ENCODE data around the gene NEDD4L.

The NEDD4L gene

DNA sequence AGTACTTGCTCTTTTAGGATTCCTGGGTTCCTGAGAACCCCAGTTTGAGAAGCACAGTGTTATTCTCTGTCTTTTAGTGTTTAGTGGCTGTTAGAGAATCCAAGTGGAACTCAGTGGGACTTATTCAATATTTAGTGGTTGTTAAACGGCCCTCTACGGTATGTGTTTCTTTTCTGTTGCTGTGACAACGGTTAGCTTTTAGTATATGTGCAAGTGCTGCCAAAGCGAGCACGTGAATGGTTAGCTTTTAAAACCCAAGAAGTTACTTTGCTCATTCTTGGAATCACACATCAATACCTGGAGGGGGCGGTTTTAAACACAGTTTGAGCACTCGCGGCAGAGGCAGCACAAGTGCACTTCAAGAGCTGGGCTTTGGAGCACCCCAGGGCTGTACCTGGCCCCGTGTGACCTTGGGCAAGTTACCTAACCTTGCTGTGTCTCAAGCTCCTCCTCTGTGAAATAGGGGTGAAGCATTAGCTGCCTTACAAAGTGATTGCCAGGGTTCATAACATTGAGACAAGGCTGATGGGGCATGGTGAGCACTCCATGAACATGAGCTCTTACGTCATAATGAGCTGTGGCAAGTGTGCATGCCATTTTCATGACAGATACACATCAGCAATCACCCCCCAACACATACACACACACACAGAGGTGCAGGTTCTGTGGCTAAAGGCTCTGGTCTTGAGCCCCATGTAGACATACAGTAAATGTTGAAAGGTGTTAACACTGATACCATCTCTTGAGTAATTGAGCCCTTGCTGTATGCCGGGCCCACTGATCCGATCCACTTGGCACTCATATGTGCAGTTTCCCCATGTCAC, 350.8 kb downstream of the NEDD4L start:
- TF ChIP-seq BACH2 (CRISPR knock-in tag; IDR thresholded peaks at IDR 0.05; ENCODE audit: borderline replicate concordance), result no peak
- TF ChIP-seq, protein P1, sequence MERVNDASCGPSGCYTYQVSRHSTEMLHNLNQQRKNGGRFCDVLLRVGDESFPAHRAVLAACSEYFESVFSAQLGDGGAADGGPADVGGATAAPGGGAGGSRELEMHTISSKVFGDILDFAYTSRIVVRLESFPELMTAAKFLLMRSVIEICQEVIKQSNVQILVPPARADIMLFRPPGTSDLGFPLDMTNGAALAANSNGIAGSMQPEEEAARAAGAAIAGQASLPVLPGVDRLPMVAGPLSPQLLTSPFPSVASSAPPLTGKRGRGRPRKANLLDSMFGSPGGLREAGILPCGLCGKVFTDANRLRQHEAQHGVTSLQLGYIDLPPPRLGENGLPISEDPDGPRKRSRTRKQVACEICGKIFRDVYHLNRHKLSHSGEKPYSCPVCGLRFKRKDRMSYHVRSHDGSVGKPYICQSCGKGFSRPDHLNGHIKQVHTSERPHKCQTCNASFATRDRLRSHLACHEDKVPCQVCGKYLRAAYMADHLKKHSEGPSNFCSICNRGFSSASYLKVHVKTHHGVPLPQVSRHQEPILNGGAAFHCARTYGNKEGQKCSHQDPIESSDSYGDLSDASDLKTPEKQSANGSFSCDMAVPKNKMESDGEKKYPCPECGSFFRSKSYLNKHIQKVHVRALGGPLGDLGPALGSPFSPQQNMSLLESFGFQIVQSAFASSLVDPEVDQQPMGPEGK (CRISPR knock-in tag; IDR thresholded peaks at IDR 0.05; ENCODE audit: borderline replicate concordance), result no peak
- TF ChIP-seq, protein P2, sequence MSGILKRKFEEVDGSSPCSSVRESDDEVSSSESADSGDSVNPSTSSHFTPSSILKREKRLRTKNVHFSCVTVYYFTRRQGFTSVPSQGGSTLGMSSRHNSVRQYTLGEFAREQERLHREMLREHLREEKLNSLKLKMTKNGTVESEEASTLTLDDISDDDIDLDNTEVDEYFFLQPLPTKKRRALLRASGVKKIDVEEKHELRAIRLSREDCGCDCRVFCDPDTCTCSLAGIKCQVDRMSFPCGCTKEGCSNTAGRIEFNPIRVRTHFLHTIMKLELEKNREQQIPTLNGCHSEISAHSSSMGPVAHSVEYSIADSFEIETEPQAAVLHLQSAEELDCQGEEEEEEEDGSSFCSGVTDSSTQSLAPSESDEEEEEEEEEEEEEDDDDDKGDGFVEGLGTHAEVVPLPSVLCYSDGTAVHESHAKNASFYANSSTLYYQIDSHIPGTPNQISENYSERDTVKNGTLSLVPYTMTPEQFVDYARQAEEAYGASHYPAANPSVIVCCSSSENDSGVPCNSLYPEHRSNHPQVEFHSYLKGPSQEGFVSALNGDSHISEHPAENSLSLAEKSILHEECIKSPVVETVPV (CRISPR knock-in tag; IDR thresholded peaks at IDR 0.05), result no peak
- no peak for TF ChIP-seq ISL1 (CRISPR knock-in tag; IDR thresholded peaks at IDR 0.05)
- no peak for TF ChIP-seq PPARA (CRISPR knock-in tag; IDR thresholded peaks at IDR 0.05; ENCODE audit: borderline replicate concordance)
- TF ChIP-seq ZNF565 (CRISPR knock-in tag; conservative IDR thresholded peaks at IDR 0.05; ENCODE audit: low read depth), result no peak
- no peak for TF ChIP-seq TCF4 (CRISPR knock-in tag; IDR thresholded peaks at IDR 0.05; ENCODE audit: borderline replicate concordance)
- TF ChIP-seq ZFP30 (CRISPR knock-in tag; IDR thresholded peaks at IDR 0.05), result no peak
- TF ChIP-seq RARB (CRISPR knock-in tag; IDR thresholded peaks at IDR 0.05), result no peak
- TF ChIP-seq OSR1 (CRISPR knock-in tag; IDR thresholded peaks at IDR 0.05), result no peak
- TF ChIP-seq ZC3H10 (CRISPR knock-in tag; IDR thresholded peaks at IDR 0.05), result no peak
- TF ChIP-seq, protein P3, sequence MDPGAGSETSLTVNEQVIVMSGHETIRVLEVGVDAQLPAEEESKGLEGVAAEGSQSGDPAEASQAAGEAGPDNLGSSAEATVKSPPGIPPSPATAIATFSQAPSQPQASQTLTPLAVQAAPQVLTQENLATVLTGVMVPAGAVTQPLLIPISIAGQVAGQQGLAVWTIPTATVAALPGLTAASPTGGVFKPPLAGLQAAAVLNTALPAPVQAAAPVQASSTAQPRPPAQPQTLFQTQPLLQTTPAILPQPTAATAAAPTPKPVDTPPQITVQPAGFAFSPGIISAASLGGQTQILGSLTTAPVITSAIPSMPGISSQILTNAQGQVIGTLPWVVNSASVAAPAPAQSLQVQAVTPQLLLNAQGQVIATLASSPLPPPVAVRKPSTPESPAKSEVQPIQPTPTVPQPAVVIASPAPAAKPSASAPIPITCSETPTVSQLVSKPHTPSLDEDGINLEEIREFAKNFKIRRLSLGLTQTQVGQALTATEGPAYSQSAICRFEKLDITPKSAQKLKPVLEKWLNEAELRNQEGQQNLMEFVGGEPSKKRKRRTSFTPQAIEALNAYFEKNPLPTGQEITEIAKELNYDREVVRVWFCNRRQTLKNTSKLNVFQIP (CRISPR knock-in tag; IDR thresholded peaks at IDR 0.05; ENCODE audit: borderline replicate concordance, low read depth), result no peak
- TF ChIP-seq ARNTL (CRISPR knock-in tag; IDR thresholded peaks at IDR 0.05; ENCODE audit: borderline replicate concordance, low read depth), result no peak
- no peak for ATAC-seq

DNA sequence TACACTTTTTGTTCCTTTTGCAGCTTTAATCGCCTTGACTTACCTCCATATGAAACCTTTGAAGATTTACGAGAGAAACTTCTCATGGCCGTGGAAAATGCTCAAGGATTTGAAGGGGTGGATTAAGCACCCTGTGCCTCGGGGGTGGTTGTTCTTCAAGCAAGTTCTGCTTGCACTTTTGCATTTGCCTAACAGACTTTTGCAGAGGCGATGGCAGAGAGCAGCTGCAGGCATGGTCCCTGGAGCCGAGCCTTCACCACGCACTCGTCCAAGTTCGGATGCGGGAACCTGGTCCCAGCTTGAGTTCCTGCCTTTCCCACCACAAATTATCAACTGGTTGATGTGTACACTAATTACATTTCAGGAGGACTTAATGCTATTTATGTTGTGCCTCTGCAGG, 352.1 kb downstream of the NEDD4L start:
- ATAC-seq, result no peak
- TF ChIP-seq, protein P4, sequence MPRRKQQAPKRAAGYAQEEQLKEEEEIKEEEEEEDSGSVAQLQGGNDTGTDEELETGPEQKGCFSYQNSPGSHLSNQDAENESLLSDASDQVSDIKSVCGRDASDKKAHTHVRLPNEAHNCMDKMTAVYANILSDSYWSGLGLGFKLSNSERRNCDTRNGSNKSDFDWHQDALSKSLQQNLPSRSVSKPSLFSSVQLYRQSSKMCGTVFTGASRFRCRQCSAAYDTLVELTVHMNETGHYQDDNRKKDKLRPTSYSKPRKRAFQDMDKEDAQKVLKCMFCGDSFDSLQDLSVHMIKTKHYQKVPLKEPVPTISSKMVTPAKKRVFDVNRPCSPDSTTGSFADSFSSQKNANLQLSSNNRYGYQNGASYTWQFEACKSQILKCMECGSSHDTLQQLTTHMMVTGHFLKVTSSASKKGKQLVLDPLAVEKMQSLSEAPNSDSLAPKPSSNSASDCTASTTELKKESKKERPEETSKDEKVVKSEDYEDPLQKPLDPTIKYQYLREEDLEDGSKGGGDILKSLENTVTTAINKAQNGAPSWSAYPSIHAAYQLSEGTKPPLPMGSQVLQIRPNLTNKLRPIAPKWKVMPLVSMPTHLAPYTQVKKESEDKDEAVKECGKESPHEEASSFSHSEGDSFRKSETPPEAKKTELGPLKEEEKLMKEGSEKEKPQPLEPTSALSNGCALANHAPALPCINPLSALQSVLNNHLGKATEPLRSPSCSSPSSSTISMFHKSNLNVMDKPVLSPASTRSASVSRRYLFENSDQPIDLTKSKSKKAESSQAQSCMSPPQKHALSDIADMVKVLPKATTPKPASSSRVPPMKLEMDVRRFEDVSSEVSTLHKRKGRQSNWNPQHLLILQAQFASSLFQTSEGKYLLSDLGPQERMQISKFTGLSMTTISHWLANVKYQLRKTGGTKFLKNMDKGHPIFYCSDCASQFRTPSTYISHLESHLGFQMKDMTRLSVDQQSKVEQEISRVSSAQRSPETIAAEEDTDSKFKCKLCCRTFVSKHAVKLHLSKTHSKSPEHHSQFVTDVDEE (CRISPR knock-in tag; IDR thresholded peaks at IDR 0.05), result no peak
- TF ChIP-seq ZNF70 (CRISPR knock-in tag; IDR thresholded peaks at IDR 0.05), result no peak
- TF ChIP-seq CSDC2 (CRISPR knock-in tag; IDR thresholded peaks at IDR 0.05), result no peak
- TF ChIP-seq ZC3H10 (CRISPR knock-in tag; IDR thresholded peaks at IDR 0.05), result no peak
- TF ChIP-seq, protein P3 (CRISPR knock-in tag; IDR thresholded peaks at IDR 0.05; ENCODE audit: borderline replicate concordance, low read depth), result no peak
- no peak for TF ChIP-seq PPARA (CRISPR knock-in tag; IDR thresholded peaks at IDR 0.05; ENCODE audit: borderline replicate concordance)
- no peak for TF ChIP-seq ZNF565 (CRISPR knock-in tag; conservative IDR thresholded peaks at IDR 0.05; ENCODE audit: low read depth)
- no peak for TF ChIP-seq ISL1 (CRISPR knock-in tag; IDR thresholded peaks at IDR 0.05)
- no peak for TF ChIP-seq TOX (CRISPR knock-in tag; IDR thresholded peaks at IDR 0.05; ENCODE audit: borderline replicate concordance)
- TF ChIP-seq, protein P1 (CRISPR knock-in tag; IDR thresholded peaks at IDR 0.05; ENCODE audit: borderline replicate concordance), result no peak
- no peak for TF ChIP-seq RARB (CRISPR knock-in tag; IDR thresholded peaks at IDR 0.05)
- TF ChIP-seq, protein P2 (CRISPR knock-in tag; IDR thresholded peaks at IDR 0.05), result no peak
- TF ChIP-seq TCF4 (CRISPR knock-in tag; IDR thresholded peaks at IDR 0.05; ENCODE audit: borderline replicate concordance), result no peak
- TF ChIP-seq, protein P5, sequence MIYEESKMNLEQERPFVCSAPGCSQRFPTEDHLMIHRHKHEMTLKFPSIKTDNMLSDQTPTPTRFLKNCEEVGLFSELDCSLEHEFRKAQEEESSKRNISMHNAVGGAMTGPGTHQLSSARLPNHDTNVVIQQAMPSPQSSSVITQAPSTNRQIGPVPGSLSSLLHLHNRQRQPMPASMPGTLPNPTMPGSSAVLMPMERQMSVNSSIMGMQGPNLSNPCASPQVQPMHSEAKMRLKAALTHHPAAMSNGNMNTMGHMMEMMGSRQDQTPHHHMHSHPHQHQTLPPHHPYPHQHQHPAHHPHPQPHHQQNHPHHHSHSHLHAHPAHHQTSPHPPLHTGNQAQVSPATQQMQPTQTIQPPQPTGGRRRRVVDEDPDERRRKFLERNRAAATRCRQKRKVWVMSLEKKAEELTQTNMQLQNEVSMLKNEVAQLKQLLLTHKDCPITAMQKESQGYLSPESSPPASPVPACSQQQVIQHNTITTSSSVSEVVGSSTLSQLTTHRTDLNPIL (CRISPR knock-in tag; IDR thresholded peaks at IDR 0.05; ENCODE audit: low read depth), result no peak
- no peak for TF ChIP-seq ARNTL (CRISPR knock-in tag; IDR thresholded peaks at IDR 0.05; ENCODE audit: borderline replicate concordance, low read depth)
- TF ChIP-seq OSR1 (CRISPR knock-in tag; IDR thresholded peaks at IDR 0.05), result no peak
- TF ChIP-seq GLIS3 (CRISPR knock-in tag; IDR thresholded peaks at IDR 0.05), result no peak
- no peak for TF ChIP-seq ESRRG (CRISPR knock-in tag; IDR thresholded peaks at IDR 0.05)
- TF ChIP-seq ZFP30 (CRISPR knock-in tag; IDR thresholded peaks at IDR 0.05), result no peak
- no peak for TF ChIP-seq SNAI2 (CRISPR knock-in tag; IDR thresholded peaks at IDR 0.05)
